Measurements from ENCODE around the gene SMC5.

GRCh38 chr9:70389621-70390266 lies 131.0 kb downstream of the SMC5 start:
- TF ChIP-seq POLR2A (IDR thresholded peaks at IDR 0.05) (no peak), CTCF (IDR thresholded peaks at IDR 0.05) (no peak), EP300 (IDR thresholded peaks at IDR 0.05) (no peak)
